COLO829 (cell line): Measurements from ENCODE around the gene EPHB2.
"Not testable (repeated sequence)": the region's sequence is repeated elsewhere in the genome, so short reads cannot be mapped to it uniquely, and the experiment has no call there.

ENCODE experiments used
- DNase-seq: peaks from one replicate; pipeline ENCODE4 v3.0.0; 2012; ENCODE audit warnings: low spot score

EPHB2 gene

GRCh38 chr1:22838965-22839364, 128.3 kb downstream of the EPHB2 start:
- DNase-seq: no peak

GRCh38 chr1:22839806-22840205, 129.2 kb downstream of the EPHB2 start:
- no peak for DNase-seq

- DNase-seq: no peak
Observed at GRCh38 chr1:22841142-22841541, 130.5 kb downstream of the EPHB2 start.

- no peak for DNase-seq
Observed at GRCh38 chr1:22841860-22842281, 131.2 kb downstream of the EPHB2 start.

- not testable (repeated sequence) for DNase-seq
Observed at GRCh38 chr1:22843441-22844183, 133.0 kb downstream of the EPHB2 start.

- no peak for DNase-seq
Observed at GRCh38 chr1:22844621-22845020, 134.0 kb downstream of the EPHB2 start.

- no peak for DNase-seq
Observed at GRCh38 chr1:22845398-22845935, 134.8 kb downstream of the EPHB2 start.

- no peak for DNase-seq
Observed at GRCh38 chr1:22846458-22846857, 135.8 kb downstream of the EPHB2 start.

GRCh38 chr1:22847249-22847648, 136.6 kb downstream of the EPHB2 start:
- DNase-seq: no peak

- no peak for DNase-seq
Observed at GRCh38 chr1:22847709-22848108, 137.1 kb downstream of the EPHB2 start.

- no peak for DNase-seq
Observed at GRCh38 chr1:22848405-22848804, 137.8 kb downstream of the EPHB2 start.

- no peak for DNase-seq
Observed at GRCh38 chr1:22849770-22850169, 139.1 kb downstream of the EPHB2 start.

GRCh38 chr1:22850281-22850680, 139.6 kb downstream of the EPHB2 start:
- DNase-seq: no peak

- DNase-seq: no peak
Observed at GRCh38 chr1:22850681-22851080, 140.0 kb downstream of the EPHB2 start.

- no peak for DNase-seq
Observed at GRCh38 chr1:22851517-22851916, 140.9 kb downstream of the EPHB2 start.

GRCh38 chr1:22852144-22852655, 141.6 kb downstream of the EPHB2 start:
- DNase-seq: no peak

GRCh38 chr1:22853651-22854185, 143.1 kb downstream of the EPHB2 start:
- no peak for DNase-seq

- DNase-seq: no peak
Observed at GRCh38 chr1:22854688-22855565, 144.3 kb downstream of the EPHB2 start.

GRCh38 chr1:22855668-22856606, 145.3 kb downstream of the EPHB2 start:
- no peak for DNase-seq

- DNase-seq: no peak
Observed at GRCh38 chr1:22857661-22858060, 147.0 kb downstream of the EPHB2 start.

GRCh38 chr1:22860414-22860800, 149.8 kb downstream of the EPHB2 start:
- DNase-seq: no peak
